Uterus (tissue), 4 donors: ENCODE measurements around the gene PRPF19. TPM values are rescaled to one million over a fixed set of nuclear protein-coding genes. Genes with fewer than 3 reads are reported as not detected.

Experiments used
- DNase-seq, 2 donors: peaks; one replicate each; pipeline ENCODE4 v3.0.0-alpha.2; 2019 to 2020
- H3K27ac ChIP-seq, 2 donors: fragments of 200-600 bp; sonication (generic); 1 replicate in 1 of 2; 2 replicates in 1 of 2; pipeline ENCODE4 v1.5.1; 2016 to 2018
- H3K27me3 ChIP-seq, 2 donors: fragments of 200-600 bp; sonication (generic); one replicate each; pipeline ENCODE4 v1.5.1; 2018 to 2019; ENCODE audit warnings: control low read depth in 1 of 2
- H3K36me3 ChIP-seq, 2 donors: fragments of 200-600 bp; sonication (generic); one replicate each; pipeline ENCODE4 v1.5.1; 2019; ENCODE audit warnings: control low read depth in 1 of 2
- H3K4me1 ChIP-seq, 2 donors: fragments of 200-600 bp; sonication (generic); one replicate each; pipeline ENCODE4 v1.5.1; 2018 to 2019; ENCODE audit warnings: control low read depth in 1 of 2
- H3K4me3 ChIP-seq, 2 donors: fragments of 200-600 bp; sonication (generic); 1 replicate in 1 of 2; 2 replicates in 1 of 2; pipeline ENCODE4 v1.5.1; 2018 to 2019; ENCODE audit warnings: mild to moderate bottlenecking in 1 of 2
- H3K9me3 ChIP-seq, 2 donors: fragments of 200-600 bp; sonication (generic); one replicate each; pipeline ENCODE4 v1.5.1; 2019; ENCODE audit warnings: control low read depth in 1 of 2
- POLR2A ChIP-seq, 2 donors: fragments of 450-650 bp; IDR thresholded peaks; one replicate each; pipeline ENCODE4 v1.6.1; 2016; ENCODE audit warnings: antibody characterized with exemption in 2 of 2, mild to moderate bottlenecking in 1 of 2, moderate library complexity in 1 of 2
- intact Hi-C: fragments of 100-400 bp; cut with DNase I; formaldehyde crosslinking; loops from one replicate; pipeline ENCODE4 v1.15.1; 2023; ENCODE audit warnings: low total_unique reads
- total RNA-seq, 4 donors: library from RNA; depleted of rRNA in 3 of 4; stranded (reverse); fragments of >200 nt in 3 of 4; gene quantifications; one replicate each; pipeline versions ENCODE4 v1.1.0 to v1.2.4, GENCODE V29; 2014 to 2023
- TF ChIP-seq, protein P1 (sequence below), 4 experiments: fragments of 200-600 bp in 2 of 4; fragments of 450-650 bp in 2 of 4; sonication (generic) in 2 of 4; IDR thresholded peaks; one replicate each; pipeline ENCODE4 v1.5.1; 2016 to 2019; ENCODE audit warnings: antibody characterized with exemption in 4 of 4, mild to moderate bottlenecking in 2 of 4, moderate library complexity in 1 of 4
- donor health status: DM: yes; HTN: yes; CAD: no.

PRPF19 gene
- total RNA-seq, 4 donors from 2014 or later: 19.4 to 70.1 (median 50.2) TPM

DNA sequence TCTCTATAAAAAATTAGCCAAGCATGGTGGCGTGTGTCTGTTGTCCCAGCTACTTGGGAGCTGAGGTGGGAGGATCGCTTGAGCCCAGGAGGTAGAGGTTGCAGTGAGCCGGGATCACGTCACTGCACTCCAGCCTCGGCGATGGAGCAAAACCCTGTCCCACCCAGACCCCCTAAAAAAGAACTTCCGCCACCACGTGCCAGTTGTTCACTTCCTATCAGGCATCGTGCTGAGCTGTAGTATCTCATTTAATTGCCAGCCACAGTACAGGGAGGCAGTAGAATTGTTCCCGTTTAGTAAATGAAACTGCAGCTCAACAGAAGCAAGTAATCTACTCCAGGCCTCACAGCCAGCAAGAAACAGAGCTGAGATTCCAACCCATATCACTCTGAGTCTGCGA, 14.9 kb upstream of the PRPF19 start:
- intact Hi-C loops: no loop called here
- Histone ChIP-seq H3K4me3 (no peak overlapping the region), H3K27me3 (no peaks in the 10 kb centered on the region), H3K4me1 (peaks cover 13 to 28% of the 10 kb centered on the region in 2 donors), H3K9me3 (no peaks in the 10 kb centered on the region), H3K27ac (no peak overlapping the region), H3K36me3 (no peaks in the 10 kb centered on the region)
- TF ChIP-seq POLR2A (IDR thresholded peaks at IDR 0.05): no peak
- TF ChIP-seq, protein P1, sequence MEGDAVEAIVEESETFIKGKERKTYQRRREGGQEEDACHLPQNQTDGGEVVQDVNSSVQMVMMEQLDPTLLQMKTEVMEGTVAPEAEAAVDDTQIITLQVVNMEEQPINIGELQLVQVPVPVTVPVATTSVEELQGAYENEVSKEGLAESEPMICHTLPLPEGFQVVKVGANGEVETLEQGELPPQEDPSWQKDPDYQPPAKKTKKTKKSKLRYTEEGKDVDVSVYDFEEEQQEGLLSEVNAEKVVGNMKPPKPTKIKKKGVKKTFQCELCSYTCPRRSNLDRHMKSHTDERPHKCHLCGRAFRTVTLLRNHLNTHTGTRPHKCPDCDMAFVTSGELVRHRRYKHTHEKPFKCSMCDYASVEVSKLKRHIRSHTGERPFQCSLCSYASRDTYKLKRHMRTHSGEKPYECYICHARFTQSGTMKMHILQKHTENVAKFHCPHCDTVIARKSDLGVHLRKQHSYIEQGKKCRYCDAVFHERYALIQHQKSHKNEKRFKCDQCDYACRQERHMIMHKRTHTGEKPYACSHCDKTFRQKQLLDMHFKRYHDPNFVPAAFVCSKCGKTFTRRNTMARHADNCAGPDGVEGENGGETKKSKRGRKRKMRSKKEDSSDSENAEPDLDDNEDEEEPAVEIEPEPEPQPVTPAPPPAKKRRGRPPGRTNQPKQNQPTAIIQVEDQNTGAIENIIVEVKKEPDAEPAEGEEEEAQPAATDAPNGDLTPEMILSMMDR (IDR thresholded peaks at IDR 0.05): no peak
- no peak for DNase-seq

GRCh38 chr11:60919956-60920355, 13.6 kb upstream of the PRPF19 start:
- intact Hi-C loops: no loop called here
- Histone ChIP-seq H3K4me1 (peaks cover 17 to 24% of the 10 kb centered on the region in 2 donors), H3K9me3 (no peaks in the 10 kb centered on the region)

DNA sequence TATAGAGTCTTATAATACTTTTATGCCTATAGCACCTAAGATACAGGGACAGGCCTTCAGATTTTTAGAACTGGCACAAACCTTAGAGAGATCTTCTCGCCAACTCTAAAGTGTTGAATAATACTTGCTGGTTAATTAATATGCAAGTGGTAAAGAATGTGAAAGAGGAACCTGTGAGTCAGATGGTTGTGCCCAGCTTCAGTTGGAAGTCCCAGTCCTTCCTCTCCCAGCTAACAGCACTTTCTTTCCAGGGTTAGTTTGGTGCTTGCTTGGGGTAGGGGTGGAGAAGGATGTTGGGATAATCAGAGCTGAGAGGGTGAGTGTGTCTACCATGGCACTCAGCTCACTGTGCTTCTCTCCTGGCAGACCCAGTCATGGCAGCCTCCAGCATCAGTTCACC, 12.9 kb upstream of the PRPF19 start:
- H3K27me3 ChIP-seq: no peaks in the 10 kb centered on the region
- no peak for DNase-seq
- H3K4me3 ChIP-seq: no peak overlapping the region
- intact Hi-C loops: no loop called here
- no peaks in the 10 kb centered on the region for H3K36me3 ChIP-seq
- no peaks in the 10 kb centered on the region for H3K9me3 ChIP-seq
- TF ChIP-seq POLR2A (IDR thresholded peaks at IDR 0.05): no peak
- TF ChIP-seq, protein P1 (IDR thresholded peaks at IDR 0.05): no peak
- no peak overlapping the region for H3K27ac ChIP-seq
- peaks cover 17 to 18% of the 10 kb centered on the region in 2 donors for H3K4me1 ChIP-seq

More at GRCh38 chr11:60919956-60920355, 13.6 kb upstream of the PRPF19 start:
- no peak for TF ChIP-seq POLR2A (IDR thresholded peaks at IDR 0.05)
- TF ChIP-seq, protein P1 (IDR thresholded peaks at IDR 0.05): no peak
- Histone ChIP-seq H3K36me3 (no peaks in the 10 kb centered on the region), H3K27ac (no peak overlapping the region), H3K27me3 (no peaks in the 10 kb centered on the region), H3K4me3 (no peak overlapping the region)
- DNase-seq: no peak

DNA sequence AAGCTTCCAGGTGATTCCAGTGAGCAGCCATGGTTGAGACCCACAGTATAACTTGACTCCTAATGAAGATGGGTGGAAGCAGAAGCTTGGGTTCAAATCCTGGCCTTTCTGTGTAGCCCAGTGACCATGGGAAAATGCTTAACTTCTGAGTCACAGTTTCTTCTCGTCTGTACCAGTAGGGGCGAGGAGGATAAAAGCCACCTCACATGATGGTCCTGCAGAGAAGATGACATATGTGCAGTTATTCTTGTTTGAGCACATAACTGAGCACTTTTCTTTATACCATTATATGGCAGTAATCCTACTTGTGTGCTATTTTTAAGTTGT, 12.5 kb upstream of the PRPF19 start:
- TF ChIP-seq, protein P1 (IDR thresholded peaks at IDR 0.05): no peak
- no peak for TF ChIP-seq POLR2A (IDR thresholded peaks at IDR 0.05)
- Histone ChIP-seq H3K4me1 (peaks cover 15 to 17% of the 10 kb centered on the region in 2 donors), H3K27ac (no peak overlapping the region), H3K27me3 (no peaks in the 10 kb centered on the region), H3K4me3 (no peak overlapping the region), H3K9me3 (no peaks in the 10 kb centered on the region), H3K36me3 (no peaks in the 10 kb centered on the region)
- DNase-seq: no peak
- intact Hi-C loops: no loop called here

- Histone ChIP-seq H3K4me3 (no peak overlapping the region), H3K4me1 (peaks cover 11 to 17% of the 10 kb centered on the region in 2 donors), H3K9me3 (no peaks in the 10 kb centered on the region), H3K27me3 (no peaks in the 10 kb centered on the region), H3K27ac (no peak overlapping the region), H3K36me3 (no peaks in the 10 kb centered on the region)
- TF ChIP-seq POLR2A (IDR thresholded peaks at IDR 0.05): no peak
- TF ChIP-seq, protein P1 (IDR thresholded peaks at IDR 0.05): no peak
- intact Hi-C loops: no loop called here
- no peak for DNase-seq
Observed at GRCh38 chr11:60918251-60918938, 12.0 kb upstream of the PRPF19 start.
